PC-9 (cell line): Measurements from ENCODE around the gene SUN1.

ENCODE experiments used
- EZH2 ChIP-seq: fragments of 200-600 bp; sonication (generic); IDR thresholded peaks from 2 replicates; pipeline ENCODE4 v1.8.0; 2017; ENCODE audit warnings: antibody characterized with exemption, low read depth
- TF ChIP-seq, protein P1 (sequence below): fragments of 200-600 bp; sonication (generic); conservative IDR thresholded peaks from 2 replicates; pipeline ENCODE4 v1.6.1; 2017; ENCODE audit warnings: mixed run types, antibody characterized with exemption, mild to moderate bottlenecking, moderate library complexity

DNA sequence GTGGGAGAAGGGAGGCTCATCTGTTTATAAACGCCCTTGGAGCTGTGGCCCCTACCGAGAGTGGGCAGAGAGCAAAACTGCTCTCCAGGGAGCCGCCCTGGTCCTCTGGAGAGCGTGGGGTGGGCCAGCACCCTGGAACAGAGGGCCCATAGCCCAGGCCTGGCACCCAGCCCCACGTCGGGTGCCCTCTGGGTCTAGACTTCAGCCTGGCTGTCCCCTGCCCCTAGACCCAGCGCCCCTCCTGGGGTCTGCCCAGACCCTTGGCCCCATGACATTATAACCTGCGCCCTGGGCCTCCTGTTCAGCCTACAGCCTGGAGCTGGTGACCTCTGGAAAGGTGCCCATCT, 68.7 kb downstream of the SUN1 start:
- TF ChIP-seq, protein P1, sequence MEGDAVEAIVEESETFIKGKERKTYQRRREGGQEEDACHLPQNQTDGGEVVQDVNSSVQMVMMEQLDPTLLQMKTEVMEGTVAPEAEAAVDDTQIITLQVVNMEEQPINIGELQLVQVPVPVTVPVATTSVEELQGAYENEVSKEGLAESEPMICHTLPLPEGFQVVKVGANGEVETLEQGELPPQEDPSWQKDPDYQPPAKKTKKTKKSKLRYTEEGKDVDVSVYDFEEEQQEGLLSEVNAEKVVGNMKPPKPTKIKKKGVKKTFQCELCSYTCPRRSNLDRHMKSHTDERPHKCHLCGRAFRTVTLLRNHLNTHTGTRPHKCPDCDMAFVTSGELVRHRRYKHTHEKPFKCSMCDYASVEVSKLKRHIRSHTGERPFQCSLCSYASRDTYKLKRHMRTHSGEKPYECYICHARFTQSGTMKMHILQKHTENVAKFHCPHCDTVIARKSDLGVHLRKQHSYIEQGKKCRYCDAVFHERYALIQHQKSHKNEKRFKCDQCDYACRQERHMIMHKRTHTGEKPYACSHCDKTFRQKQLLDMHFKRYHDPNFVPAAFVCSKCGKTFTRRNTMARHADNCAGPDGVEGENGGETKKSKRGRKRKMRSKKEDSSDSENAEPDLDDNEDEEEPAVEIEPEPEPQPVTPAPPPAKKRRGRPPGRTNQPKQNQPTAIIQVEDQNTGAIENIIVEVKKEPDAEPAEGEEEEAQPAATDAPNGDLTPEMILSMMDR, result no peak
- TF ChIP-seq EZH2, result no peak
